H9 (cell line): ENCODE measurements around the gene RALGAPA2. TPM values are rescaled to one million over a fixed set of nuclear protein-coding genes. Genes with fewer than 3 reads are reported as not detected.

Experiments used
- DNase-seq: peaks from one replicate; pipeline ENCODE4 v3.0.0-alpha.2; 2017
- H2AFZ ChIP-seq: one replicate; pipeline ENCODE4 v1.6.1; 2013; ENCODE audit warnings: mild to moderate bottlenecking, low read length, control low read depth, moderate library complexity
- H2AK5ac ChIP-seq: 2 replicates; pipeline ENCODE4 v1.6.1; 2013; ENCODE audit warnings: low read length, control low read depth, mixed read lengths; ENCODE audit not compliant: insufficient read length
- H2BK120ac ChIP-seq: one replicate; pipeline ENCODE4 v1.6.1; 2013; ENCODE audit warnings: low read depth, mild to moderate bottlenecking, low read length, control low read depth, inconsistent platforms; ENCODE audit not compliant: poor library complexity, severe bottlenecking
- H2BK12ac ChIP-seq: 2 replicates; pipeline ENCODE4 v1.6.1; 2013; ENCODE audit warnings: low read length, control low read depth, mixed read lengths, low read depth; ENCODE audit not compliant: insufficient read length
- H2BK15ac ChIP-seq: 2 replicates; pipeline ENCODE4 v1.6.1; 2013; ENCODE audit warnings: low read depth, low read length, control low read depth
- H2BK20ac ChIP-seq: one replicate; pipeline ENCODE4 v1.6.1; 2013; ENCODE audit warnings: low read depth, mild to moderate bottlenecking, low read length, control low read depth, inconsistent platforms; ENCODE audit not compliant: poor library complexity, severe bottlenecking
- H2BK5ac ChIP-seq: 2 replicates; pipeline ENCODE4 v1.6.1; 2013; ENCODE audit warnings: low read length, control low read depth, mixed read lengths; ENCODE audit not compliant: insufficient read length
- H3K14ac ChIP-seq: 2 replicates; pipeline ENCODE4 v1.6.1; 2013; ENCODE audit warnings: low read length, control low read depth; ENCODE audit not compliant: insufficient read depth
- H3K18ac ChIP-seq: 2 replicates; pipeline ENCODE4 v1.6.1; 2013; ENCODE audit warnings: low read depth, mild to moderate bottlenecking, mixed read lengths, low read length, control low read depth; ENCODE audit not compliant: insufficient read length
- H3K23ac ChIP-seq: 2 replicates; pipeline ENCODE4 v1.6.1; 2013; ENCODE audit warnings: low read length, control low read depth, mixed read lengths, low read depth; ENCODE audit not compliant: insufficient read length
- H3K23me2 ChIP-seq: 2 replicates; pipeline ENCODE4 v1.6.1; 2013; ENCODE audit warnings: low read depth, mild to moderate bottlenecking, mixed read lengths, low read length, control low read depth; ENCODE audit not compliant: insufficient read length, poor library complexity, severe bottlenecking
- H3K27ac ChIP-seq: 2 replicates; pipeline ENCODE4 v1.5.1; 2013; ENCODE audit warnings: low read length, control low read depth, mixed read lengths, low read depth; ENCODE audit not compliant: insufficient read length
- H3K27me3 ChIP-seq: 2 replicates; pipeline ENCODE4 v1.6.1; 2013; ENCODE audit warnings: low read length, control low read depth, inconsistent platforms; ENCODE audit not compliant: insufficient read depth
- H3K4ac ChIP-seq: 2 replicates; pipeline ENCODE4 v1.6.1; 2013; ENCODE audit warnings: low read depth, mild to moderate bottlenecking, control low read depth, inconsistent platforms, low read length, moderate library complexity
- H3K4me1 ChIP-seq: 2 replicates; pipeline ENCODE4 v1.6.1; 2013; ENCODE audit warnings: low read length, control low read depth, inconsistent platforms; ENCODE audit not compliant: insufficient read depth
- H3K4me2 ChIP-seq: 2 replicates; pipeline ENCODE4 v1.6.1; 2013; ENCODE audit warnings: low read length, control low read depth, mixed read lengths; ENCODE audit not compliant: insufficient read length, insufficient read depth
- H3K56ac ChIP-seq: 2 replicates; pipeline ENCODE4 v1.6.1; 2013; ENCODE audit warnings: low read depth, mild to moderate bottlenecking, mixed read lengths, low read length, control low read depth; ENCODE audit not compliant: insufficient read length
- H3K79me1 ChIP-seq: 2 replicates; pipeline ENCODE4 v1.6.1; 2013; ENCODE audit warnings: low read depth, mild to moderate bottlenecking, moderate library complexity, low read length, control low read depth, inconsistent platforms; ENCODE audit not compliant: insufficient read depth, poor library complexity, severe bottlenecking
- H3K79me2 ChIP-seq: 2 replicates; pipeline ENCODE4 v1.6.1; 2013; ENCODE audit warnings: low read length, control low read depth, inconsistent platforms; ENCODE audit not compliant: insufficient read depth
- H3K9ac ChIP-seq: 2 replicates; pipeline ENCODE4 v1.6.1; 2013; ENCODE audit warnings: low read length, control low read depth, mixed read lengths; ENCODE audit not compliant: insufficient read length; ENCODE audit errors: extremely low read depth
- H3K9me3 ChIP-seq: one replicate; pipeline ENCODE4 v1.6.1; 2013; ENCODE audit warnings: low read depth, low read length, inconsistent platforms; ENCODE audit not compliant: control insufficient read depth
- H3T11ph ChIP-seq: one replicate; pipeline ENCODE4 v1.6.1; 2013; ENCODE audit warnings: mild to moderate bottlenecking, low read length, control low read depth, inconsistent platforms
- H4K20me1 ChIP-seq: one replicate; pipeline ENCODE4 v1.6.1; 2013; ENCODE audit not compliant: control insufficient read depth, insufficient read length, insufficient read depth
- H4K5ac ChIP-seq: 2 replicates; pipeline ENCODE4 v1.6.1; 2013; ENCODE audit warnings: low read depth, mild to moderate bottlenecking, mixed read lengths, low read length, control low read depth; ENCODE audit not compliant: insufficient read length
- H4K8ac ChIP-seq: replicated peaks from 2 replicates; pipeline ENCODE4 v1.6.1; 2013; ENCODE audit warnings: low read length, control low read depth, mixed read lengths, low read depth; ENCODE audit not compliant: insufficient read length
- H4K91ac ChIP-seq: 2 replicates; pipeline ENCODE4 v1.6.1; 2013; ENCODE audit warnings: low read depth, mild to moderate bottlenecking, moderate library complexity, mixed read lengths, low read length, control low read depth; ENCODE audit not compliant: insufficient read length
- H3K27ac Mint-ChIP-seq, 3 experiments: 2 replicates in 2 of 3; 3 replicates in 1 of 3; pipeline ENCODE4 v1.8.0; 2020 to 2021; ENCODE audit warnings: mixed read lengths in 3 of 3, mild to moderate bottlenecking in 1 of 3, moderate library complexity in 1 of 3
- H3K27me3 Mint-ChIP-seq: 2 replicates; pipeline ENCODE4 v1.8.0; 2021; ENCODE audit warnings: low read depth, mild to moderate bottlenecking, moderate library complexity, mixed read lengths
- H3K36me3 Mint-ChIP-seq, 3 experiments: 2 replicates in 2 of 3; 3 replicates in 1 of 3; pipeline ENCODE4 v1.8.0; 2020 to 2021; ENCODE audit warnings: low read depth in 3 of 3, mixed read lengths in 3 of 3; ENCODE audit not compliant: insufficient read depth in 1 of 3
- H3K4me1 Mint-ChIP-seq, 2 experiments: 2 replicates each; pipeline ENCODE4 v1.8.0; 2020; ENCODE audit warnings: mixed read lengths in 2 of 2
- H3K4me3 Mint-ChIP-seq, 2 experiments: 2 replicates in 1 of 2; 3 replicates in 1 of 2; pipeline ENCODE4 v1.8.0; 2020 to 2021; ENCODE audit warnings: mild to moderate bottlenecking in 2 of 2, mixed read lengths in 2 of 2, moderate library complexity in 1 of 2
- H3K9me3 Mint-ChIP-seq, 2 experiments: 2 replicates in 1 of 2; 3 replicates in 1 of 2; pipeline ENCODE4 v1.8.0; 2020; ENCODE audit warnings: mild to moderate bottlenecking in 2 of 2, mixed read lengths in 2 of 2, moderate library complexity in 1 of 2
- WGBS: extraction: QIAGEN DNeasy Blood & Tissue Kit; methylation state at CpG from one replicate; pipeline ENCODE4 v1.1.7; 2013; ENCODE audit warnings: missing lambda C conversion rate, low lambda C conversion rate, mixed read lengths; ENCODE audit not compliant: insufficient read length; ENCODE audit errors: extremely low coverage; 5-methylcytosine and 5-hydroxymethylcytosine counted together
- total RNA-seq: library from RNA; stranded (reverse); gene quantifications from 2 replicates; pipeline ENCODE4 v1.2.1, GENCODE V29; 2021
- TF ChIP-seq, protein P1 (sequence below): fragments of 200-600 bp; sonication (generic); conservative IDR thresholded peaks from 3 replicates; pipeline ENCODE4 v1.8.0; 2021; ENCODE audit warnings: antibody characterized with exemption, mild to moderate bottlenecking

RALGAPA2 gene
- total RNA-seq, 1 experiment from 2014 or later, result 16.6 TPM

DNA sequence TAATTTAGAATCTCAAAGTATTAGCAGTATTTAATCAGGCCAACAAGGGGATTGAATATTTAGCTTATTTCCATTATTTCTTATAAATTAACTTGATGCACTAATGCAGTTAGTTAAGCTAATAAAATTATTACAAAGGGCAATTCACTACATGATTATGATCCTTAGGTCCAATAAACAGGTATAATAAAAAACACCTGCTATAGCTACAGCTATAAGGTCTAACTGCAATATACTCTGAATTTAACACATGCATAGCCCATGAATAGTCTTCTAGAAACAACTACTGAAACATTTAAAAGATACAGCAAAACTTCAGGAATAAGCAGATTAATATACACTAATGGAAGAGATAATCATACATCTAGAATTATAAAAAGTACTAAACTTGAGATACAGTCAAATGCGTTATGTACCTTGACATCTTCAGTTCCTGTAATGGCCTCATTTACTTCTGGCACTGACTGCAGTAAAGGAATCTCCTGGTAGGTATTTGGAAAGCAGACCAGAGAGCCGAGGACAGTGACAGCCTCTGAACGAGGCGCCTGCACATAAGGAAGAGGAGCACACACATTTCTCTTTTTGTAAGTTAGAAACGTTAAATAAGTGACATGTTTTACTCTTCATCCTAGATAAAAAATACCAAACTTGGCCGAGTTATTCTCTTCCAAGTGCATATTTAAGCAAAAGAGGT is 176.1 kb downstream of the RALGAPA2 start:
- H2BK20ac ChIP-seq, result no peak overlapping the region
- H2BK15ac ChIP-seq, result no peak overlapping the region
- H2AK5ac ChIP-seq, result no peak overlapping the region
- no peak overlapping the region for H3T11ph ChIP-seq
- no peak for DNase-seq
- no peaks in the 10 kb centered on the region; the same call in 1 of the 2 replicates for H3K4me1 ChIP-seq
- no peak overlapping the region for H3K27ac Mint-ChIP-seq
- no peaks in the 10 kb centered on the region for H3K9me3 Mint-ChIP-seq
- no peak overlapping the region for H3K9ac ChIP-seq
- H3K79me1 ChIP-seq, result no peaks in the 10 kb centered on the region
- H3K27me3 Mint-ChIP-seq, result no peaks in the 10 kb centered on the region
- H3K27ac ChIP-seq, result no peak overlapping the region
- H2BK12ac ChIP-seq, result no peak overlapping the region
- H4K20me1 ChIP-seq, result no peaks in the 10 kb centered on the region
- H2AFZ ChIP-seq, result no peak overlapping the region
- H3K4me3 Mint-ChIP-seq, result no peak overlapping the region
- H2BK120ac ChIP-seq, result no peak overlapping the region
- TF ChIP-seq, protein P1, sequence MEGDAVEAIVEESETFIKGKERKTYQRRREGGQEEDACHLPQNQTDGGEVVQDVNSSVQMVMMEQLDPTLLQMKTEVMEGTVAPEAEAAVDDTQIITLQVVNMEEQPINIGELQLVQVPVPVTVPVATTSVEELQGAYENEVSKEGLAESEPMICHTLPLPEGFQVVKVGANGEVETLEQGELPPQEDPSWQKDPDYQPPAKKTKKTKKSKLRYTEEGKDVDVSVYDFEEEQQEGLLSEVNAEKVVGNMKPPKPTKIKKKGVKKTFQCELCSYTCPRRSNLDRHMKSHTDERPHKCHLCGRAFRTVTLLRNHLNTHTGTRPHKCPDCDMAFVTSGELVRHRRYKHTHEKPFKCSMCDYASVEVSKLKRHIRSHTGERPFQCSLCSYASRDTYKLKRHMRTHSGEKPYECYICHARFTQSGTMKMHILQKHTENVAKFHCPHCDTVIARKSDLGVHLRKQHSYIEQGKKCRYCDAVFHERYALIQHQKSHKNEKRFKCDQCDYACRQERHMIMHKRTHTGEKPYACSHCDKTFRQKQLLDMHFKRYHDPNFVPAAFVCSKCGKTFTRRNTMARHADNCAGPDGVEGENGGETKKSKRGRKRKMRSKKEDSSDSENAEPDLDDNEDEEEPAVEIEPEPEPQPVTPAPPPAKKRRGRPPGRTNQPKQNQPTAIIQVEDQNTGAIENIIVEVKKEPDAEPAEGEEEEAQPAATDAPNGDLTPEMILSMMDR, result no peak
- no peak overlapping the region for H3K23ac ChIP-seq
- no peaks in the 10 kb centered on the region; a peak in 1 of 7 replicates for H3K36me3 Mint-ChIP-seq
- no peak overlapping the region for H3K56ac ChIP-seq
- no peak overlapping the region for H4K8ac ChIP-seq
- H4K91ac ChIP-seq, result no peak overlapping the region
- no peak overlapping the region for H3K4me2 ChIP-seq
- no peak overlapping the region for H3K4ac ChIP-seq
- no peak overlapping the region for H3K14ac ChIP-seq
- H3K27me3 ChIP-seq, result no peaks in the 10 kb centered on the region
- no CpG with 5 or more reads among the region's 6 CpGs for WGBS
- peaks cover 3 to 7% of the 10 kb centered on the region in 2 experiments; a peak in 3 of 4 replicates for H3K4me1 Mint-ChIP-seq
- H3K9me3 ChIP-seq, result no peaks in the 10 kb centered on the region
- H3K79me2 ChIP-seq, result no peaks in the 10 kb centered on the region
- H3K18ac ChIP-seq, result no peak overlapping the region
- H4K5ac ChIP-seq, result no peak overlapping the region
- H3K23me2 ChIP-seq, result no peaks in the 10 kb centered on the region
- H2BK5ac ChIP-seq, result no peak overlapping the region
